A549 (cell line): ENCODE data around the gene NECAB3. TPM values are rescaled to one million over a fixed set of nuclear protein-coding genes. Genes with fewer than 3 reads are reported as not detected.

Source experiments
- ATAC-seq, 2 experiments: fragments of 200-7000 bp in 1 of 2; fragments of >200 bp in 1 of 2; cut with Nextera tagmentation in 1 of 2; cut with Tn5 transposase in 1 of 2; 3 replicates each; pipeline versions ENCODE4 v1.8.0 to v1.9.1; 2018 to 2020; ENCODE audit warnings: mild to moderate bottlenecking in 1 of 2, moderate library complexity in 1 of 2
- CTCF ChIA-PET: fragments of 300-600 bp; sonication (Branson Sonifier 250); formaldehyde crosslinking; extraction: SDS; loops from one replicate; lab custom pipeline; 2021; ENCODE audit warnings: antibody characterized with exemption, inconsistent platforms; lab: Yijun Ruan, JAX
- POLR2A ChIA-PET: fragments of 350-600 bp; formaldehyde crosslinking; extraction: SDS; loops from one replicate; lab custom pipeline; 2021; ENCODE audit warnings: antibody characterized with exemption, inconsistent platforms; lab: Yijun Ruan, JAX
- DNase-seq, 2 experiments: peaks; one replicate each; pipeline versions ENCODE4 v3.0.0 to v3.0.0-alpha.2; 2011 to 2016; ENCODE audit warnings: low read depth in 1 of 2, low spot score in 1 of 2
- FAIRE-seq: peaks from 2 replicates; lab custom pipeline; 2011; peaks lifted over from hg19 to GRCh38; lab: Jason Lieb, UNC
- H3K27ac ChIP-seq, 2 experiments: fragments of >200 bp; sonication (Bioruptor Twin); formaldehyde crosslinking; 3 replicates each; pipeline ENCODE4 v1.5.1; 2016 to 2017
- H3K4me1 ChIP-seq: fragments of >200 bp; sonication (Bioruptor Twin); formaldehyde crosslinking; 3 replicates; pipeline ENCODE4 v1.6.1; 2016
- H3K4me2 ChIP-seq: fragments of >200 bp; sonication (Bioruptor Twin); formaldehyde crosslinking; 3 replicates; pipeline ENCODE4 v1.6.1; 2016
- H3K4me3 ChIP-seq: fragments of >200 bp; sonication (Bioruptor Twin); formaldehyde crosslinking; 3 replicates; pipeline ENCODE4 v1.5.1; 2016
- H3K9me3 ChIP-seq: fragments of >200 bp; sonication (Bioruptor Twin); formaldehyde crosslinking; 3 replicates; pipeline ENCODE4 v1.6.1; 2016
- BHLHE40 ChIP-seq: IDR thresholded peaks from 2 replicates; pipeline ENCODE4 v1.6.1; 2012; ENCODE audit warnings: low read depth, low read length, inconsistent platforms
- CBX2 ChIP-seq: fragments of 200-600 bp; sonication (generic); IDR thresholded peaks from 2 replicates; pipeline ENCODE4 v1.6.1; 2016; ENCODE audit warnings: low read depth, mild to moderate bottlenecking, borderline replicate concordance
- CBX8 ChIP-seq: fragments of 200-600 bp; sonication (generic); IDR thresholded peaks from 2 replicates; pipeline ENCODE4 v1.6.1; 2016
- CEBPB ChIP-seq, 2 experiments: fragments of >200 bp in 1 of 2; sonication (Bioruptor Twin) in 1 of 2; formaldehyde crosslinking in 1 of 2; IDR thresholded peaks; 2 replicates each; pipeline ENCODE4 v1.6.1; 2012 to 2016
- EHMT2 ChIP-seq: fragments of 200-600 bp; sonication (generic); IDR thresholded peaks from 2 replicates; pipeline ENCODE4 v1.6.1; 2016; ENCODE audit warnings: antibody characterized with exemption, low read depth, mild to moderate bottlenecking, moderate library complexity
- FOXS1 ChIP-seq: fragments of 250-450 bp; sonication (Bioruptor Pico); IDR thresholded peaks from 2 replicates; pipeline ENCODE4 v1.5.0; 2020; ENCODE audit warnings: mild to moderate bottlenecking, moderate library complexity
- GATA3 ChIP-seq: IDR thresholded peaks from 2 replicates; pipeline ENCODE4 v1.6.1; 2012; ENCODE audit warnings: borderline replicate concordance
- HDAC2 ChIP-seq: fragments of 200-600 bp; sonication (generic); IDR thresholded peaks from 2 replicates; pipeline ENCODE4 v1.6.1; 2016
- HEYL ChIP-seq: fragments of 250-450 bp; sonication (Bioruptor Pico); IDR thresholded peaks from 2 replicates; pipeline ENCODE4 v1.8.0; 2021; ENCODE audit warnings: mild to moderate bottlenecking, moderate library complexity
- KDM1A ChIP-seq: fragments of 200-600 bp; sonication (generic); IDR thresholded peaks from 2 replicates; pipeline ENCODE4 v1.6.1; 2016; ENCODE audit warnings: low read depth, mild to moderate bottlenecking
- MAFK ChIP-seq: fragments of 450-650 bp; IDR thresholded peaks from 2 replicates; pipeline ENCODE4 v1.6.1; 2014; ENCODE audit not compliant: partially characterized antibody
- MYC ChIP-seq: IDR thresholded peaks from 2 replicates; pipeline ENCODE4 v1.6.1; 2012; ENCODE audit warnings: mild to moderate bottlenecking, inconsistent platforms, low read length, improper control_type of control experiment, borderline replicate concordance
- NR3C1 ChIP-seq: fragments of >200 bp; sonication (Bioruptor Twin); formaldehyde crosslinking; IDR thresholded peaks from 3 replicates; pipeline ENCODE4 v1.6.1; 2017
- POLR2AphosphoS2 ChIP-seq: conservative IDR thresholded peaks from 2 replicates; pipeline ENCODE4 v1.6.1; 2012; ENCODE audit warnings: low read length, improper control_type of control experiment, inconsistent platforms
- RAD21 ChIP-seq, 2 experiments: fragments of >200 bp in 1 of 2; sonication (Bioruptor Twin) in 1 of 2; formaldehyde crosslinking in 1 of 2; IDR thresholded peaks in 1 of 2; conservative IDR thresholded peaks in 1 of 2; 2 replicates in 1 of 2; 3 replicates in 1 of 2; pipeline ENCODE4 v1.6.1; 2012 to 2018; ENCODE audit warnings: inconsistent platforms in 1 of 2
- RCOR1 ChIP-seq: fragments of 150-350 bp; IDR thresholded peaks from 2 replicates; pipeline ENCODE4 v1.6.1; 2014; ENCODE audit warnings: antibody characterized with exemption, low read length, low read depth
- SMC3 ChIP-seq: fragments of >200 bp; sonication (Bioruptor Twin); formaldehyde crosslinking; IDR thresholded peaks from 3 replicates; pipeline ENCODE4 v1.6.1; 2018; ENCODE audit warnings: inconsistent platforms
- SREBF2 ChIP-seq: fragments of 450-650 bp; IDR thresholded peaks from 2 replicates; pipeline ENCODE4 v1.6.1; 2014; ENCODE audit warnings: mild to moderate bottlenecking, moderate library complexity
- TFCP2L1 ChIP-seq: fragments of 250-450 bp; sonication (Bioruptor Pico); IDR thresholded peaks from 2 replicates; pipeline ENCODE4 v1.5.0; 2021; ENCODE audit warnings: mild to moderate bottlenecking
- TP53 ChIP-seq: fragments of 250-450 bp; sonication (Bioruptor Pico); IDR thresholded peaks from 2 replicates; pipeline ENCODE4 v1.5.0; 2021; ENCODE audit warnings: mild to moderate bottlenecking, moderate library complexity
- ZFP36 ChIP-seq: fragments of 450-650 bp; IDR thresholded peaks from 2 replicates; pipeline ENCODE4 v1.6.1; 2014; ENCODE audit warnings: borderline replicate concordance; ENCODE audit not compliant: partially characterized antibody
- WGBS: methylation state at CpG from one replicate; pipeline ENCODE4 v1.1.6; 2017; ENCODE audit errors: missing lambda C conversion rate; 5-methylcytosine and 5-hydroxymethylcytosine counted together
- polyA plus RNA-seq, 4 experiments: library from polyadenylated mRNA; depleted of rRNA in 3 of 4; stranded (reverse); fragments of >200 nt; fragmentation: RNase III in 1 of 4; extraction: RNeasy Plus Mini Kit Qiagen cat#74134 plus additional on column Dnase treatment in 1 of 4; gene quantifications; 2 replicates in 3 of 4; 3 replicates in 1 of 4; pipeline ENCODE4 v1.2.3, GENCODE V29; 2011 to 2017
- TF ChIP-seq, protein P1 (sequence below): fragments of >200 bp; sonication (Bioruptor Twin); formaldehyde crosslinking; IDR thresholded peaks from 3 replicates; pipeline ENCODE4 v1.5.1; 2016
- TF ChIP-seq, protein P2 (sequence below): fragments of 200-600 bp; sonication (generic); IDR thresholded peaks from 2 replicates; pipeline ENCODE4 v1.6.1; 2016; ENCODE audit warnings: antibody characterized with exemption, mild to moderate bottlenecking, moderate library complexity

The NECAB3 gene
- polyA plus RNA-seq, 2 of the 4 experiments (the other 2 are of a cell fraction): 9.3 to 19.3 TPM

DNA sequence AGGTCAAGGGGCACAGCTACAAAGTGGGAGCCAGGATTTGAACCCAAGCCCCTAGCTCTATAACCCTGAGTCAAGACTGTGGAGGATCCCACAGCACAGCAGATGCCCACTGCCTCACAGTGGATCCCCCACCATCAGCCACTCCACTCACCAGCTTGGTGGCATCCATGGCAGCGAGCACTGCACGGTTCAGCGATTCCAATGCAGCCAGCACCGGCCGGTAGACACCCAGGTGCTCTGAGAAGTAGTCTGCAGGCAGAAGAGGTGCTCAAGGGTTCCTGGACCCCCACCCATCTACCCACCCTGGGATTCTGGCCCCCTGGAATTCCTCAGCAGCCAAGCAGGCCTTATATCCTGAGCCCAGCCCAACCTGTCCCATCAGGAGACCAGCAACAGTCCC is 5.0 kb downstream of the NECAB3 start (continued):
- TF ChIP-seq TFCP2L1 (no peak), TP53 (CRISPR knock-in tag) (no peak), SMC3 (no peak), RAD21 (conservative IDR thresholded peaks at IDR 0.05 in 1 of 2, IDR thresholded peaks at IDR 0.05 in 1 of 2) (no peak), EHMT2 (no peak), MYC (no peak), FOXS1 (CRISPR knock-in tag) (no peak), POLR2AphosphoS2 (no peak), HDAC2 (no peak), CEBPB (IDR thresholded peaks at IDR 0.05) (no peak)
- TF ChIP-seq, protein P1, sequence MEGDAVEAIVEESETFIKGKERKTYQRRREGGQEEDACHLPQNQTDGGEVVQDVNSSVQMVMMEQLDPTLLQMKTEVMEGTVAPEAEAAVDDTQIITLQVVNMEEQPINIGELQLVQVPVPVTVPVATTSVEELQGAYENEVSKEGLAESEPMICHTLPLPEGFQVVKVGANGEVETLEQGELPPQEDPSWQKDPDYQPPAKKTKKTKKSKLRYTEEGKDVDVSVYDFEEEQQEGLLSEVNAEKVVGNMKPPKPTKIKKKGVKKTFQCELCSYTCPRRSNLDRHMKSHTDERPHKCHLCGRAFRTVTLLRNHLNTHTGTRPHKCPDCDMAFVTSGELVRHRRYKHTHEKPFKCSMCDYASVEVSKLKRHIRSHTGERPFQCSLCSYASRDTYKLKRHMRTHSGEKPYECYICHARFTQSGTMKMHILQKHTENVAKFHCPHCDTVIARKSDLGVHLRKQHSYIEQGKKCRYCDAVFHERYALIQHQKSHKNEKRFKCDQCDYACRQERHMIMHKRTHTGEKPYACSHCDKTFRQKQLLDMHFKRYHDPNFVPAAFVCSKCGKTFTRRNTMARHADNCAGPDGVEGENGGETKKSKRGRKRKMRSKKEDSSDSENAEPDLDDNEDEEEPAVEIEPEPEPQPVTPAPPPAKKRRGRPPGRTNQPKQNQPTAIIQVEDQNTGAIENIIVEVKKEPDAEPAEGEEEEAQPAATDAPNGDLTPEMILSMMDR: no peak
- TF ChIP-seq, all 56 proteins: peak for 0

DNA sequence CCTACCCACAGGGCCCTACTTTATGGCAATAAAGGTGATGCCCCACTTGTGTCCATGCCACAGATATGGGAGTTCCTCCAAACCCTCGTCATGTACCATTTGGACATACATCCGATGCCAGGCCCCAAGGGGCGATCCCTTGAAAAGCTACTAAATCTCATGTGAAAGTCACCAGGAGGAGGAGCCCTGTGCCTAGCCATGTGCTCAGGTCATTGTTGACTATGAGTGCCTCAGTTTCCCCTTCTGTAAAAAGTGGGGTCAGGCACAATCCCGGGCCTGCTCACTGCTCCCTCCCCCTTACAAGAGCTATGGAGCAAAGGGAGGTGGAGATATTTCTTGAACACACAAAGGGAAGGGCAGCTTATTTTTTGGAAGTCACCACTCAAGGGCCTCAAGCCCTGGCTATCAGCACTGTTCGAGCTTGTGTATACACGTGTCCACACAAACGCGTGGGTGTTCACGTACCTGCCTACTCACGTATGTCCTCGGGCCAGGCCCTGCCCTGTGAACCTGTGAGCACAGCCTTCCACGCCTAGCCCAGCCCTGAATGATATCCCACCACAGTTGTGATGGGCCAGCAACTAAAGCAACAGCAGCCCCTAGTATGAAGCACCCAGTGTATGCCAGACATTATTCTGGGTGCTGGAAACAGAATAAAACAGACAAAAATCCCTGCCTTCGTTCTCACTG is 5.6 kb downstream of the NECAB3 start:
- DNase-seq: no peak
- no peak for TF ChIP-seq EHMT2
- TF ChIP-seq, protein P2, sequence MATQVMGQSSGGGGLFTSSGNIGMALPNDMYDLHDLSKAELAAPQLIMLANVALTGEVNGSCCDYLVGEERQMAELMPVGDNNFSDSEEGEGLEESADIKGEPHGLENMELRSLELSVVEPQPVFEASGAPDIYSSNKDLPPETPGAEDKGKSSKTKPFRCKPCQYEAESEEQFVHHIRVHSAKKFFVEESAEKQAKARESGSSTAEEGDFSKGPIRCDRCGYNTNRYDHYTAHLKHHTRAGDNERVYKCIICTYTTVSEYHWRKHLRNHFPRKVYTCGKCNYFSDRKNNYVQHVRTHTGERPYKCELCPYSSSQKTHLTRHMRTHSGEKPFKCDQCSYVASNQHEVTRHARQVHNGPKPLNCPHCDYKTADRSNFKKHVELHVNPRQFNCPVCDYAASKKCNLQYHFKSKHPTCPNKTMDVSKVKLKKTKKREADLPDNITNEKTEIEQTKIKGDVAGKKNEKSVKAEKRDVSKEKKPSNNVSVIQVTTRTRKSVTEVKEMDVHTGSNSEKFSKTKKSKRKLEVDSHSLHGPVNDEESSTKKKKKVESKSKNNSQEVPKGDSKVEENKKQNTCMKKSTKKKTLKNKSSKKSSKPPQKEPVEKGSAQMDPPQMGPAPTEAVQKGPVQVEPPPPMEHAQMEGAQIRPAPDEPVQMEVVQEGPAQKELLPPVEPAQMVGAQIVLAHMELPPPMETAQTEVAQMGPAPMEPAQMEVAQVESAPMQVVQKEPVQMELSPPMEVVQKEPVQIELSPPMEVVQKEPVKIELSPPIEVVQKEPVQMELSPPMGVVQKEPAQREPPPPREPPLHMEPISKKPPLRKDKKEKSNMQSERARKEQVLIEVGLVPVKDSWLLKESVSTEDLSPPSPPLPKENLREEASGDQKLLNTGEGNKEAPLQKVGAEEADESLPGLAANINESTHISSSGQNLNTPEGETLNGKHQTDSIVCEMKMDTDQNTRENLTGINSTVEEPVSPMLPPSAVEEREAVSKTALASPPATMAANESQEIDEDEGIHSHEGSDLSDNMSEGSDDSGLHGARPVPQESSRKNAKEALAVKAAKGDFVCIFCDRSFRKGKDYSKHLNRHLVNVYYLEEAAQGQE: no peak
- no peak for TF ChIP-seq HEYL (CRISPR knock-in tag)
- TF ChIP-seq BHLHE40: no peak
- no peak for TF ChIP-seq GATA3
- TF ChIP-seq RCOR1: no peak
- no peak for TF ChIP-seq CBX8
- TF ChIP-seq MAFK: no peak
- no peak for TF ChIP-seq CBX2
- TF ChIP-seq SREBF2: no peak
- TF ChIP-seq ZFP36: no peak
- TF ChIP-seq SMC3: no peak
- no peak for TF ChIP-seq POLR2AphosphoS2
- TF ChIP-seq NR3C1: no peak
- TF ChIP-seq KDM1A: no peak
- TF ChIP-seq, protein P1: no peak
- POLR2A ChIA-PET: interaction anchor here (0.5 to 0.6 kb wide), 2 partner anchors 342 to 414 kb away, joined by 3 read pairs; no protein-coding TSS in a partner anchor
- no peak overlapping the region for H3K4me2 ChIP-seq
- H3K9me3 ChIP-seq: no peaks in the 10 kb centered on the region
- H3K4me1 ChIP-seq: peaks cover 23% of the 10 kb centered on the region
- CTCF ChIA-PET: interaction anchor here (0.6 to 2.2 kb wide), 12 partner anchors 11 to 461 kb away, joined by 3 to 9 read pairs (median 4); no protein-coding TSS in a partner anchor
- 95% methylated on average over 13 of the region's 13 CpGs for WGBS
- no peak for ATAC-seq
- no peak overlapping the region for H3K4me3 ChIP-seq
- no peak for FAIRE-seq
- H3K27ac ChIP-seq: no peak overlapping the region
